NCI-H1694 (cell line): ENCODE measurements around the gene SLC38A2.

Experiments
- DNase-seq: peaks from one replicate; lab custom pipeline; 2025; lab: John Stamatoyannopoulos, UW

The SLC38A2 gene

GRCh38 chr12:46374711-46375110, 2.1 kb upstream of the SLC38A2 start:
- no peak for DNase-seq

DNA sequence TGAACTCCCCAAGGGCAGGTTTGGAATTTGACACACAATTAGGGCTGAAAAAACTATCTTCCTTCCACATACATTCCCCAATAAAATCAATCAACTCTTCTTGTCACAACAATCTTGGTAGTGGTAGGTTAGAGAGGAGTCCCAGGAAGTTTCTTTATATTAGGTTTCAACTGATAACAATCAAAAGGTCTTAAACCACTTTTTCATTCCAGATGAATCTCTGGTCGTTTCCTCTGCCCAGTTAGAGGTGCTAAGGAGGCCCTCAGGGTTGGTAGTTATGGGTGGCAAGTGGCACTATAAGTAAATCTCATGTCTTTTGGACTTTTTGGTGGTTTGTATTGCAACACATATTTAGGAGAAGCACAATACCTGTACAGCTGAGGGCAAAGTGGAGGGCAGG, 1.7 kb upstream of the SLC38A2 start:
- DNase-seq: no peak

GRCh38 chr12:46373301-46374296, 1.0 kb upstream of the SLC38A2 start:
- no peak for DNase-seq

DNA sequence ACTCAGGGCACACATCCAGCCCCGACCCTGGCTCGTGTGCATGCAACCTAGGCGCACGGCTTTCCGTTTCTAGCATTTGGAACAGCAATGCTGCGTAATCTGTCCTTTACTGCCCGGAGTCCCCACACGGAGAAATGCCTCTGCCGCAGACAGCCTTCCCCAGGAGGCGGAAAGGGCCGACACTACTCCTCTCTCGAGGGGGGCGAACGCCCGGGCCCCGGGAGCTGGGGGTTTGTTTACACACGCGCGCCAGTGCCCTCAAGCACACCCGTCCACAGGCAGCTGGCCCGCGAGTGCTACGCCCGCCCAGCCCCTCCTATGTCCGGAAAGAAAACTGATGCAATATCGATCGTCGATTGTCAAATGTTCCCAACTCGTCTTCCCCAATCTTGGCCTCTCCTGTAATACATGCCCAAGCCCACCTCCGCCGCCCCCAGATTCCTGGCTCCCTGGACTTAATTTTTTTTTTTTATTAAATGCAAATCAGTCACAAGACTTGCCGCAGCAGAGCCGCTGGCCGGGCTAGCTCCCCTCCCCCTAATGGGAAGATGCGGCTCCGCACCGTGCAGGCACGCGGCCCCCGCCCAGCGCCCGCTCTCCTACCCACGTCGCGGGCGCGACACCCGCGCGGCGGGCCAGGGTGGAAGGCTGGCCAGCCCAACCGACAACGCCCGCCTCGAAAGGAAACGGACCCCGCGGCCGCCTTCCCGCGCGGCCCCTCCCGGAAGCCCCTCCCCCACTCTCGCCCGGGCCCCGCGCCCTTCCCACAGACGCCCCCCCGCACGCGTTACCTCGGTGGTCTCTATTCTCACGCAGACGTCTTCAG, 642 bp downstream of the SLC38A2 start:
- no peak for DNase-seq

GRCh38 chr12:46370792-46371717, 1.5 kb downstream of the SLC38A2 start:
- DNase-seq: peak; percentile 34

DNA sequence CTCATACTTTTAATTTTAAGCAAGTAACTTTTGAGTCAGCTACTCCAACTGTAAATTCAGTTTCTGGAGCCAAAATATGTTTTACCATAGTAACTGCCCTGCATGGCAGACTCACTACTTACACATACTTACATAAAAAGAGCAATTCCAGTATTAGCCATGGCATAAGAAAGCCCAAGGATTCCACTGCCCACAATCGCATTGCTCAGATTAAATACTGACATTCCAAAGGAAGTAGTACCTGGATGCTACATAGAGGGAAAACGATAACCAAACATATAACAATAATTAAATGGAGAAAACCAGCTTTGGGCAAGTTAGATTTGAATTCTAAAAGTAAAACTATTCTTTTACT, 2.2 kb downstream of the SLC38A2 start:
- no peak for DNase-seq

DNA sequence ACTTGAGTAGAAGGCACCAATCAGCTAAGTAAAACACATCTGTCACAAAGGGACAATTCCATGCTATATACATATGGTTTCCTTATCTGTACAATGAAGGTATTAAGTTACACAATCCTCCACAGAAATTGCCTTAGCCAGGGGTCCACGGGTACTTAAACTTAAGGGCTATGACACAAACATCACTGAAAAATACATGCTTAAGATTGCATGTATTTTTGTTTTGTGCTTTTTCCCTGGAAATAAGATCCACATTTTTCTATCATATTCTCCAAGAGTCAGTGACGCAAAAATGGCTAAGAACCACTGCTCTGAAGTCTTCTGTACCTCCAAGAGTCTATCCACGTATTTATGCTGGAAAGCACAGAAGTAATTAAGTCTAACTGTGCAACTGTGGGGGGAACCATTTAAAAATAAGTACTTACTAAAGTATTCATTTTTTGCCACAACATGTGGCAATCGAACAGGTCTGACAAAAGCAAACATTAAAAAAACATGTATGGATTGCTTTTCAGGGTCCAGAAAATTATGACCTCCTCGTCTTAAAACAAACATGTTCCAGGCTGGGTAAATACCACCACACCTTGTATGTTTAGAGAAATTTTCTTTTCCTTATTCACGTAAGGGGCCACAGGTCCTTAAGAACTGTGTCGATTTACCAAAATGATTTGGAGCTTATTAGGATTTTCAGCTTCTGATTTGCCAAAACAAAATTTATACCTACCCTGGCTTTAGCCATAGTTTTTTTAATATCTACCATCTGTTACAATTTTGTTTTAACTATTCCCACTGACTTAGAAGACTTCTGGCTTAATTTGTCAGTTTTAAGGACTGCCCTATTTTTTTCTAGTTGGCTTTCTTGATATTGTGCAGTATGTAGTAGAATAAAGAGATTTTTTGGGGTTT, 2.8 kb downstream of the SLC38A2 start:
- no peak for DNase-seq

DNA sequence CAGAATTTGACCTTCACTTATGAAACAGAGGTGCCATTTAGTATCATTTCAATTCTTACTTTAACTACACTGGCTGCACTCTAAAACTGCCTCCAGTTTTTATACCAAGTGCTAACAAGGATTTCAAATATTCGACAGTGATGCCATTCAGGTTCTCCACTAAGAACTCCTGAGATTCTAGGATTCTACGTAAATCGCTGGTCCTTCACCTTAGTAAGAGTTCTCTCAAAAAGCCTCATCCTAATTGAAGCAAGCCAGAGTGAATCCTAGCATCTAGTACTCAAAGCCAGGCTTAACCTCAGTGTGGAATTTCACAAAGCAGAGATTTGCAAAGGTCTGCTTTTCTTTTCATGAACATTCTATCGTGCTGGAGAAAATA, 3.5 kb downstream of the SLC38A2 start:
- DNase-seq: no peak

- no peak for DNase-seq
Observed at GRCh38 chr12:46368684-46369083, 3.9 kb downstream of the SLC38A2 start.

DNA sequence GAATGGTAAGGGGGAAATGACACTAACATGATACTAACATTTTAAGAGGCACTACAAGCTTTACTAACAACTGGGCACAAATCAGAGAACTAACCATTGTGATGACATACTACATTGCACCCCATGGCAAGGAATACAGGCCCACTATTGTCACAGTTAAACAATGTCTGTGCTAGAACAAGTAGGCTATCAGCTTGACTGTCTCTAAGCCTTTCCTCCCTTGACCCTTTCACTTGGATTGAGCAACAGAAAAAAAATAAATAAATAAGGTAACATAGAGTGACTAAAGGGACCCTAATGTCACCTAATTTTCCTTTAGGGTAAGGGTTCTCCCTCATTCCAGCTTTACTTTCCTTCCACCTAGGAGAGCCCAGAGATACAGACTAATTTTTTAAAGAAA, 4.4 kb downstream of the SLC38A2 start:
- no peak for DNase-seq

DNA sequence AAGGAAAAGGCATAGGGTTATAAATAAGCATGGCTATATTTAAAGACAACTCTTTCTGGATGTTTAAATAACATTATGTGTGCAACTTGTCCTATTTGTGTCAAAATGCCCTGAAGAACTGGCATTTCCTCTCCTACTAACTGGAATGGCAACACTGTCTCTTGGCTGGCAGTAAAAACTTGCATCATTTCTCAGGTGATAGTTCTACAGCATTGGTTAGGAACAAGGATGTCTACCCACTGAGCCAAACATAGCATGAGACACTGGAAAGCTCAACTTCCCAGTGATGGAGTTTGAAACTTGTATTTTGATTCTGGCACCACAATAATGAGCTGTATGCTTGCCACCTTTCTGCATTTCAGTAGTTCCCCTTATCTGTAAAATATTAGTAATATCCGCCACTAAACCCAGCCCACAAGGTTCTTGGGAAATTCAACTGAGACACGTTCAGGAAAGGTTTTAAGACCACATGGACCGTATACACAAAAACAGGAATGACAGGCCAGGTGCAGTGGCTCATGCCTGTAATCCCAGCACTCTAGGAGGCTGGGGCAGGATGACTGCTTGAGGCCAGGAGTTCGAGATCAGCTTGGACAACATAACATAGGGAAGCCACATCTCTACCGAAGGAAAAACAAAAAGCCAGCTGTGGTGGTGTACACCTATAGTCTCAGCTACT, 5.1 kb downstream of the SLC38A2 start:
- no peak for DNase-seq

- no peak for DNase-seq
Observed at GRCh38 chr12:46366771-46367170, 5.8 kb downstream of the SLC38A2 start.

DNA sequence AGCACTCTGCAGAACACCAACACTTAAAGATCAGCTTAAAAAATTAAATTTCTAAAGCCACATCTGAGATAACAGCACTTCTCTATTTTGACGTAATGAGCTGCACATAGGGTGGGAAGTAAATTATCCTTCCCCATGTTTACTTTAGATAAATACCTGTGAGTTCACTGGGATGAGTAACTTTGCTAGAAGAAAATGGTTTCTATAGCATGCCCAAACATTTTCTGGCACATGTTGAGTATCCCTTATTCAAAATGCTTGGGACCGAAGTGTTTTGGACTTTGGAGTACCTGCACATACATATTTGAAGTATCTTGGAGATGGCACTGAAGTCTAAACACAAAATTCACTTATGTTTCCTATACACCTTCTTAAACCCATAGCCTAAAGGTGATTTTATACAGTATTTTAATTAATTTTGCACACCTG, 6.6 kb downstream of the SLC38A2 start:
- no peak for DNase-seq

GRCh38 chr12:46364777-46365580, 7.6 kb downstream of the SLC38A2 start:
- no peak for DNase-seq

GRCh38 chr12:46364300-46364696, 8.3 kb downstream of the SLC38A2 start:
- DNase-seq: no peak

- DNase-seq: no peak
Observed at GRCh38 chr12:46363582-46364299, 8.8 kb downstream of the SLC38A2 start.

DNA sequence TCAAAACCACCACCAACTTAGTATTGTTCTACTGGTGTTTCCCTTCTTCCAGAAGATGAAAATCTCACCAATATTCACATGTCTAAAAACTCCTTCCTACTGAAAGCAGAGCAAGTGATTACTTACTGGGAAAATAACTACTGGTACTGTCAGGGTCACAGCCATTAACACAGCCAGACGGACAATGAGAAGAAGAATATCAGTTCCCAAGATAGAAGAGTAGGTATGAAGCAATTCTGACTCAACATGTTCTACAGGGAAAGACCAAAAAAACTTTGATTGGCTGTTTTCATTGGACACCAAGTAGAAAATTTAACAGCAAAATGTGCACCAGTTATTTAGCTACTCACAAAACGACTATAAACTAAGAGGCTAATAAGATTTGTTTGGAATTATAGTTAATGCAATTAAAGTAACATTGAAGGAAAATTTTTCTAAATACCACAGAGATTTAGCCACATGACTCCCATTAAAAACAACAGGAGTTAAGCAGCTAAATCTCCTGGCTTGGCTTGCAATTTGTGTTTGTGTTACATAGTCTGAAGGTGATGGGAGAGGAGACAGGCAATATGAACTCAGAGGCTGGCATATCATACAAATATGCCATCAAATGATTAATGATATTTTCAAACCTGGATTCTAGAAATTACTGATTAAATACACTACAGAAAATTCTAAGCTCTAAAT, 9.5 kb downstream of the SLC38A2 start:
- no peak for DNase-seq

DNA sequence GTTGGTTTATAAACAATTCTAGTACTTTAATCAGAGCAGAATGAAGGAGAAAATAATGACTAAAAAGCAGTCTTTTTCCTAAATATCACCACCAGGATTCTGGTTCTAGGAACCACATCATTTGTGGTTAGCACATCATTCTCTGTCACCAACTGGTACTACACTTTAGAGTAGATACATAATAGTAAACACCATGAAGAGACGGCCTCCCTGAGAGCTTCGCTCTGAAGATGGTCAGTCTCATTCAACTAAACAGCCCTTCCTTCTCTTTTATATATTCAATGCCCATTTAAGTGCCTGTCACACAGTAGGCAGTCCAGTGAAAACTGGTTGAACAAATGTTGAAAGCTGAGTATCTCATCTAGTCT, 10.9 kb downstream of the SLC38A2 start:
- DNase-seq: no peak
